Large intestine (tissue), 3 donors: Measurements from ENCODE around the gene RABGGTA. TPM values are rescaled to one million over a fixed set of nuclear protein-coding genes. Genes with fewer than 3 reads are reported as not detected.

Experiments used
- DNase-seq, 2 donors: peaks; one replicate each; pipeline versions ENCODE4 v3.0.0 to v3.0.0-alpha.2; 2013
- H3K27ac ChIP-seq: one replicate; pipeline ENCODE4 v1.5.1; 2013; ENCODE audit warnings: low read length
- H3K27me3 ChIP-seq: 2 replicates; pipeline ENCODE4 v1.6.1; 2013; ENCODE audit warnings: low read length; ENCODE audit not compliant: control insufficient read depth, insufficient read depth
- H3K36me3 ChIP-seq: 2 replicates; pipeline ENCODE4 v1.6.1; 2013; ENCODE audit warnings: low read length; ENCODE audit not compliant: control insufficient read depth, insufficient read depth
- H3K4me1 ChIP-seq: one replicate; pipeline ENCODE4 v1.6.1; 2013; ENCODE audit warnings: low read length; ENCODE audit not compliant: control insufficient read depth, insufficient read depth
- H3K4me3 ChIP-seq: one replicate; pipeline ENCODE4 v1.5.1; 2013; ENCODE audit warnings: low read length
- H3K9me3 ChIP-seq: one replicate; pipeline ENCODE4 v1.6.1; 2013; ENCODE audit warnings: mild to moderate bottlenecking, low read depth, low read length, moderate library complexity; ENCODE audit not compliant: control insufficient read depth
- WGBS: methylation state at CpG from one replicate; pipeline ENCODE4 v1.1.5; 2013; ENCODE audit warnings: low lambda C conversion rate; ENCODE audit not compliant: insufficient coverage; 5-methylcytosine and 5-hydroxymethylcytosine counted together
- polyA plus RNA-seq: library from polyadenylated mRNA; unstranded; fragments of 120-200 nt; gene quantifications from one replicate; pipeline ENCODE4 v1.2.1, GENCODE V29; 2013

RABGGTA gene
- polyA plus RNA-seq, 1 donor, result 29.0 TPM

- Histone ChIP-seq H3K27me3 (no peaks in the 10 kb centered on the region), H3K9me3 (no peaks in the 10 kb centered on the region), H3K36me3 (peaks cover 61% of the 10 kb centered on the region), H3K27ac (no peak overlapping the region), H3K4me3 (no peak overlapping the region), H3K4me1 (peaks cover 21% of the 10 kb centered on the region)
- 100% methylated on average over 1 of the region's 5 CpGs for WGBS
- no peak for DNase-seq
Observed at GRCh38 chr14:24238123-24238522, 33.3 kb downstream of the RABGGTA start.

- H3K4me1 ChIP-seq, result peaks cover 21% of the 10 kb centered on the region
- no peak overlapping the region for H3K4me3 ChIP-seq
- peaks cover 61% of the 10 kb centered on the region for H3K36me3 ChIP-seq
- DNase-seq, result no peak
- no peak overlapping the region for H3K27ac ChIP-seq
- no peaks in the 10 kb centered on the region for H3K27me3 ChIP-seq
- H3K9me3 ChIP-seq, result no peaks in the 10 kb centered on the region
- WGBS, result no CpG with 5 or more reads among the region's 2 CpGs
Observed at GRCh38 chr14:24237463-24237955, 33.9 kb downstream of the RABGGTA start.

- Histone ChIP-seq H3K36me3 (peaks cover 61% of the 10 kb centered on the region), H3K27me3 (no peaks in the 10 kb centered on the region), H3K27ac (no peak overlapping the region), H3K4me1 (peaks cover 21% of the 10 kb centered on the region), H3K9me3 (no peaks in the 10 kb centered on the region), H3K4me3 (no peak overlapping the region)
- DNase-seq, result no peak
- no CpG with 5 or more reads among the region's 6 CpGs for WGBS
Observed at GRCh38 chr14:24236689-24237462, 34.5 kb downstream of the RABGGTA start.

GRCh38 chr14:24235804-24236688 lies 35.4 kb downstream of the RABGGTA start:
- H3K27me3 ChIP-seq, result no peaks in the 10 kb centered on the region
- H3K27ac ChIP-seq, result no peak overlapping the region
- no peak overlapping the region for H3K4me3 ChIP-seq
- WGBS, result 93% methylated on average over 3 of the region's 5 CpGs
- peaks cover 59% of the 10 kb centered on the region for H3K36me3 ChIP-seq
- DNase-seq, result no peak
- peaks cover 18% of the 10 kb centered on the region for H3K4me1 ChIP-seq
- H3K9me3 ChIP-seq, result no peaks in the 10 kb centered on the region

- Histone ChIP-seq H3K4me1 (peaks cover 12% of the 10 kb centered on the region), H3K4me3 (no peak overlapping the region), H3K27me3 (no peaks in the 10 kb centered on the region), H3K9me3 (no peaks in the 10 kb centered on the region), H3K27ac (no peak overlapping the region), H3K36me3 (peaks cover 42% of the 10 kb centered on the region)
- WGBS, result no CpG with 5 or more reads among the region's 3 CpGs
- no peak for DNase-seq
Observed at GRCh38 chr14:24234095-24235005, 37.0 kb downstream of the RABGGTA start.

- H3K4me1 ChIP-seq, result peaks cover 12% of the 10 kb centered on the region
- H3K27me3 ChIP-seq, result no peaks in the 10 kb centered on the region
Observed at GRCh38 chr14:24233538-24233866, 37.9 kb downstream of the RABGGTA start.

GRCh38 chr14:24232645-24233537 lies 38.5 kb downstream of the RABGGTA start, which contains the start of gene GMPR2:
TSS of gene GMPR2 (plus strand) at chr14:24232929. CDS start at chr14:24233254, 325 bp downstream.
- DNase-seq, result no peak
- Histone ChIP-seq H3K4me1 (peaks cover 12% of the 10 kb centered on the region), H3K27me3 (no peaks in the 10 kb centered on the region), H3K4me3 (peak within 1 kb of the TSS; percentile 62), H3K9me3 (no peaks in the 10 kb centered on the region), H3K36me3 (peaks cover 33% of the 10 kb centered on the region), H3K27ac (peak within 1 kb of the TSS; percentile 75)
- WGBS, result 0% methylated on average over 1 of the region's 38 CpGs

More at GRCh38 chr14:24233538-24233866, 37.9 kb downstream of the RABGGTA start:
- Histone ChIP-seq H3K4me3 (peak overlapping the region; percentile 62), H3K36me3 (peaks cover 35% of the 10 kb centered on the region), H3K9me3 (no peaks in the 10 kb centered on the region), H3K27ac (peak overlapping the region; percentile 75)
- no peak for DNase-seq
- 57% methylated on average over 1 of the region's 2 CpGs for WGBS

- peaks cover 12% of the 10 kb centered on the region for H3K4me1 ChIP-seq
- DNase-seq, result peak; percentile 89 to 95
- H3K27ac ChIP-seq, result peak within 1 kb of the TSS; percentile 75
- WGBS, result no CpG with 5 or more reads among the region's 30 CpGs
- H3K4me3 ChIP-seq, result peak within 1 kb of the TSS; percentile 62
- no peaks in the 10 kb centered on the region for H3K27me3 ChIP-seq
- peaks cover 28% of the 10 kb centered on the region for H3K36me3 ChIP-seq
- no peaks in the 10 kb centered on the region for H3K9me3 ChIP-seq
Observed at GRCh38 chr14:24232121-24232644, 39.2 kb downstream of the RABGGTA start, which contains the start of gene NEDD8. TSS of gene NEDD8 (minus strand) at chr14:24232367. CDS start at chr14:24232267, 100 bp downstream.
